Measurements from ENCODE around the gene GPNMB.

Gene GPNMB

GRCh38 chr7:23272275-23272674 is 25.7 kb downstream of the GPNMB start:
- Histone ChIP-seq H2AFZ (ENCODE audit: low read length) (peak overlapping the region; percentile 99), H3K9me2 (replicated peaks; ENCODE audit: low read depth, low read length) (no peaks in the 10 kb centered on the region), H3K4me1 (ENCODE audit: insufficient read depth, low read length, poor library complexity, severe bottlenecking) (peaks cover 10% of the 10 kb centered on the region), H4K20me1 (ENCODE audit: insufficient read depth, low read length, poor library complexity, severe bottlenecking) (no peaks in the 10 kb centered on the region), H3K27me3 (ENCODE audit: insufficient read depth, low read length, poor library complexity, severe bottlenecking) (no peaks in the 10 kb centered on the region), H3K4me3 (ENCODE audit: low read length, poor library complexity, severe bottlenecking) (no peak overlapping the region), H3K9ac (ENCODE audit: low read depth, low read length, poor library complexity, severe bottlenecking) (no peak overlapping the region), H3F3A (ENCODE audit: low read depth) (no peaks in the 10 kb centered on the region), H3K9me3 (ENCODE audit: insufficient read depth, low read depth, low read length) (no peaks in the 10 kb centered on the region; the same call in 1 of the 2 replicates), H3K4me2 (ENCODE audit: low read depth, low read length, poor library complexity, severe bottlenecking) (no peak overlapping the region), H3K36me3 (ENCODE audit: insufficient read depth, low read length) (no peaks in the 10 kb centered on the region), H3K79me2 (ENCODE audit: insufficient read depth, low read length) (no peaks in the 10 kb centered on the region)
- no peak for TF ChIP-seq EZH2phosphoT487 (IDR thresholded peaks at IDR 0.05; ENCODE audit: borderline replicate concordance)
- no peak for TF ChIP-seq CTCF (conservative IDR thresholded peaks at IDR 0.05; ENCODE audit: low read length)

- Histone ChIP-seq H3K4me3 (ENCODE audit: low read length, poor library complexity, severe bottlenecking) (peak overlapping the region; percentile 72), H3F3A (ENCODE audit: low read depth) (no peaks in the 10 kb centered on the region), H3K4me2 (ENCODE audit: low read depth, low read length, poor library complexity, severe bottlenecking) (peak overlapping the region; percentile 84), H3K27me3 (ENCODE audit: insufficient read depth, low read length, poor library complexity, severe bottlenecking) (no peaks in the 10 kb centered on the region), H4K20me1 (ENCODE audit: insufficient read depth, low read length, poor library complexity, severe bottlenecking) (no peaks in the 10 kb centered on the region), H3K9me3 (ENCODE audit: insufficient read depth, low read depth, low read length) (no peaks in the 10 kb centered on the region), H3K9me2 (replicated peaks; ENCODE audit: low read depth, low read length) (no peaks in the 10 kb centered on the region), H3K4me1 (ENCODE audit: insufficient read depth, low read length, poor library complexity, severe bottlenecking) (peaks cover 10% of the 10 kb centered on the region), H3K79me2 (ENCODE audit: insufficient read depth, low read length) (no peaks in the 10 kb centered on the region), H3K9ac (ENCODE audit: low read depth, low read length, poor library complexity, severe bottlenecking) (peak overlapping the region; percentile 35), H2AFZ (ENCODE audit: low read length) (peak overlapping the region; percentile 99), H3K36me3 (ENCODE audit: insufficient read depth, low read length) (no peaks in the 10 kb centered on the region)
- no peak for TF ChIP-seq EZH2phosphoT487 (IDR thresholded peaks at IDR 0.05; ENCODE audit: borderline replicate concordance)
- TF ChIP-seq CTCF (conservative IDR thresholded peaks at IDR 0.05; ENCODE audit: low read length) = peak; percentile 82
These were observed 26.6 kb downstream of the GPNMB start for GRCh38 chr7:23273141-23273599.

- H3K79me2 ChIP-seq (ENCODE audit: insufficient read depth, low read length) = no peaks in the 10 kb centered on the region
- H3K9me2 ChIP-seq (replicated peaks; ENCODE audit: low read depth, low read length) = no peaks in the 10 kb centered on the region
- H3K9ac ChIP-seq (ENCODE audit: low read depth, low read length, poor library complexity, severe bottlenecking) = no peak overlapping the region
- no peaks in the 10 kb centered on the region for H3K9me3 ChIP-seq (ENCODE audit: insufficient read depth, low read depth, low read length)
- H3K4me3 ChIP-seq (ENCODE audit: low read length, poor library complexity, severe bottlenecking) = no peak overlapping the region
- H4K20me1 ChIP-seq (ENCODE audit: insufficient read depth, low read length, poor library complexity, severe bottlenecking) = no peaks in the 10 kb centered on the region
- H3K36me3 ChIP-seq (ENCODE audit: insufficient read depth, low read length) = no peaks in the 10 kb centered on the region
- H2AFZ ChIP-seq (ENCODE audit: low read length) = no peak overlapping the region
- H3F3A ChIP-seq (ENCODE audit: low read depth) = no peaks in the 10 kb centered on the region
- TF ChIP-seq CTCF (conservative IDR thresholded peaks at IDR 0.05; ENCODE audit: low read length) (no peak), EZH2phosphoT487 (IDR thresholded peaks at IDR 0.05; ENCODE audit: borderline replicate concordance) (no peak)
- H3K4me2 ChIP-seq (ENCODE audit: low read depth, low read length, poor library complexity, severe bottlenecking) = no peak overlapping the region
- H3K4me1 ChIP-seq (ENCODE audit: insufficient read depth, low read length, poor library complexity, severe bottlenecking) = peaks cover 10% of the 10 kb centered on the region
- H3K27me3 ChIP-seq (ENCODE audit: insufficient read depth, low read length, poor library complexity, severe bottlenecking) = no peaks in the 10 kb centered on the region
These were observed 29.3 kb downstream of the GPNMB start for GRCh38 chr7:23275912-23276311.

Measured in Loucy (cell line).